Endometrial microvascular endothelial cells (primary cell): ENCODE measurements around the gene PRKG1. TPM values are rescaled to one million over a fixed set of nuclear protein-coding genes. Genes with fewer than 3 reads are reported as not detected.
"Not testable (repeated sequence)": the region's sequence is repeated elsewhere in the genome, so short reads cannot be mapped to it uniquely, and the experiment has no call there.

Experiments used
- in situ Hi-C: cut with HindIII; loops from 2 replicates; pipeline ENCODE4 v1.10.0; 2017; ENCODE audit warnings: low sequenced_read_pairs, low pct_unique_long_range_greater_than_20kb; ENCODE audit errors: inconsistent ontology term
- total RNA-seq: library from RNA; depleted of rRNA; stranded (reverse); fragments of >200 nt; gene quantifications from one replicate; pipeline ENCODE4 v1.2.3, GENCODE V29; 2015; ENCODE audit errors: inconsistent ontology term

PRKG1 gene
- total RNA-seq, 1 donor from 2014 or later: not detected

- in situ Hi-C loops: no loop called here
Observed at GRCh38 chr10:51709324-51709972, 635.2 kb downstream of the PRKG1 start.

DNA sequence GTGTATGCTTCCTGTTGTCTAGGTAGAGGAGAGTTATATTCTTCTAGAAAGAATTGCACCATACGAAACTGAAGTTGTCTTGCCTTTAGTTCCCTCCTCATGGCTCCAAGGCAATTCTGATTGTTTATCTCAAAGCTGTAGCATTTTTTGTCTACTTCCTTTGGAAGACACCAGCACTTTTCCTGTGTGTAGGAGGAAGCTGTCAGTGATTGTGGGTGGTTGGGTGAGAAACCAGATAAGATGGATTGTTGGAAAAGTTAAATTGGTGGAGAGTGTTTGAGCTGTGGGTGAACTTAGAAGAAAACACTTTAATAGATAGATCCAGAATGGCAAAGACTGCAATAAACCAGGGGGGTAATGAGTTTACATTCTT lies 637.2 kb downstream of the PRKG1 start:
- in situ Hi-C loops: no loop called here

- in situ Hi-C loops: no loop called here
Observed at GRCh38 chr10:51716981-51717380, 642.7 kb downstream of the PRKG1 start.

GRCh38 chr10:51718804-51719291 lies 644.6 kb downstream of the PRKG1 start:
- in situ Hi-C loops: no loop called here

- in situ Hi-C loops: no loop called here
Observed at GRCh38 chr10:51724038-51724437, 649.8 kb downstream of the PRKG1 start.

DNA sequence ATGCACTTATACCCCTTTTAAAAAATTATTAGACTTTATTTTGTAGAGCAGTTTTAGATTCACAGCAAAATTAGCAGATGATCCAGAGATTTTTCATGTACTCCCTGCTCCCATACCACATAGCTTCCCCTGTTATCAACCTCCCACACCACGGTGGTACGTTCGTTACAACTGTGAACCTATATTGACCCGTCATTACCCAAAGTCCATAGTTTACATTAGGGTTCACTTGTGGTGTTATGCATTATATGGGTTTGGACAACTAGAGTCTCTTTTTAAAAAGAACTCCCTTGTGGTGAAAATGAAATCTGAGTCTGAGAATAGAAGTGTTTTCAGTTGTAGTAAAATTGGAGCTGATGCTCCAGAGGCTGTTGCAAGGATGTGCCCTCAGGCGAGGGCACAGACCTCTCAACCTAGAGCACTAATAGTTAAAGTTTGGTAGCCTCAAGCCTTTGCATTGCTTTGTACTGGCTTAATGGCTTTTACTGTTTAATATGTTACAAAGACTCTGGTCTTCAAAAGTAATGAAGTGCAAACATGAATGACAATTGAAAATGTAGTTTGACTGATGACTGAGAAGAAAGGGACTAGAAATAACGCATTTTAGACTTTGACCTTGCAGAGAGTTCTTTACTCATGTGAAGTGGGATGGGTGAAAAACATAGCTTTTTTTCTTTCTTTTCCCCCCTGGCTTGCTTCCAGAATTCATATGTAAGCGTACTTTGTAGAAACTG lies 655.7 kb downstream of the PRKG1 start:
- in situ Hi-C loops: no loop called here

DNA sequence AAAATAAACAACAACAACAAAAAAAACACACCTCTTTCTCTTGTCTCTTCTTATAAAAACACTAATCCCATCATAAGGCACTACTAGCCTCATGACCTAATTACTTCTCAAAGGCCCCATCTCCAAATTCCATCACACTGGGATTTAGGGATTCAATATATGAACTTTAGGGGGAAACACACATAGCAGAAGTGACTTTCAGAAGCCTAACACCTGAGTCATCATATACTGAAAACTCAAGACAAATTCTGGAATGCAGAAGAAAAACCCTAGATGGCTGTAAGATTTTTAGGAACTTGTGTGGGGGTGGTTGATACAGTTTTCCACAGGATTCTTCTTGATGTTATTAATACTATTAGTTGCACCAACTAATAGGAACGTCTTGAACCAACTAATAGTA lies 658.8 kb downstream of the PRKG1 start:
- in situ Hi-C loops: no loop called here

DNA sequence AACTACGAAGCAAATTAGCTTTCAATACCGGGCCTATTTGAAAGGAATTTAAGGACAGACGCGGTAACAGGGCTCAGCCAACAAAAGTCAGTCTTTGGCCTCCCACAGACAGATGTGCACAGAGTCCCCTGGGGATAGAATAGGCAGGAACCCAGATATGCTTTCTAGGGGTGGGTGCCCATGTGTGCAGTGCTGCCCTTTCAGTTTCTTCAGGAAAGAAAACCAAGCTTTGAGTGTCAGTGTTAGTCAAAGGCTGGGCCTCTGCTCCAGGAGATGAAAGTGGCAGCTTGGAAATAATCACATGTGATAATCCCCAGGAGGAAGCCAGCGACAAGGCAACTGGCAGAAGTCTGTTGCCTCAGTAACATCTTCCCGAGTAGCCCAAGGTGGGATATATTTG lies 668.9 kb downstream of the PRKG1 start:
- in situ Hi-C loops: no loop called here

GRCh38 chr10:51744235-51745000 lies 670.1 kb downstream of the PRKG1 start:
- in situ Hi-C loops: no loop called here

DNA sequence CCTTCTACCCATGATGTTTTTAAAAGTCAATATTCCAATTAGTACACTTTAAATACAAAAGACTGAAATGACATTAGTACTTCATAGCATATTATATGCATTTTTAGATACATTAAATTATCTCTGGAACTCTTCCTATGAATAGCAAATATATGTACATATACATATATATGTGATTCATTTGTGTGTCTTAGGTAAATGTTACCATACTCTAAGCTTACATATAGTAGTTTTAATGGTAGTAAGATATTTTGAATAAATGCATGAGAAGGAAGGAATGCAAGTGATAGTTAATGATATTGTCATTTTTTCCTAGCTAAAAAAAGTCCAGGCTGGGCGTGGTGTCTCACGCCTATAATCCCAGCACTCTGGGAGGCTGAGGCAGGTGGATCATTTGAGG lies 671.1 kb downstream of the PRKG1 start:
- in situ Hi-C loops: no loop called here

DNA sequence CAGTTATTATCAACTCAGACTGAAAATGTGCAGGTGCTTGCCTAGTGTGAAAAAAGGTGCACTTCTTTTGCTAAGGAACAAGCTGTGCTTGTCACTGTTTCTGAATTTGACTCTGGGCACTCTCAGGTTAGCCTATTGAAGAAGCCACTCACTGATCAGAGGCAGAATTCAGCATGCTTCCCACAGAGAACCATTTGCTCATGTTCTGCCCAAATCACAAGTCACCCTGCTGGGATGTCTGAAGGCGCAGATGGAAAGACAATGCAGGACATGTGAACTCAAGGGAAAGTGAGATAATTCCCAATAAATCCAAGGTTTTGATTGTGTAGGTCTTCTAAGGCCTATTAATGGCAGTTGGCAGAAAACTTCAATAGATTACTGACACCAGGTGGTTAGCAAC lies 672.9 kb downstream of the PRKG1 start:
- in situ Hi-C loops: no loop called here

GRCh38 chr10:51748959-51749358 lies 674.7 kb downstream of the PRKG1 start:
- in situ Hi-C loops: no loop called here

GRCh38 chr10:51758366-51758765 lies 684.1 kb downstream of the PRKG1 start:
- in situ Hi-C loops: no loop called here

DNA sequence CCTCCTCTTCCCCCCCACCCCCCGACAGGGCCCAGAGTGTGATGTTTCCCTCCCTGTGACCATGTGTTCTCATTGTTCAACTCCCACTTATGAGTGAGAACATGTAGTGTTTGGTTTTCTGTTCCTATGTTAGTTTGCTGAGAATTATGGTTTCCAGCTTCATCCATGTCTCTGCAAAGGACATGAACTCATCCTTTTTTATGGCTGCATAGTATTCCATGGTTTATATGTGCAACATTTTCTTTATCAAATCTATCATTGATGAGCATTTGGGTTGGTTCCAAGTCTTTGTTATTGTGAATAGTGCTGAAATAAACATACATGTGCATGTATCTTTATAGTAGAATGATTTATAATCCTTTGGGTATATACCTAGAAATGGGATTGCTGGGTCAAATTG lies 684.6 kb downstream of the PRKG1 start:
- in situ Hi-C loops: not testable (repeated sequence)

DNA sequence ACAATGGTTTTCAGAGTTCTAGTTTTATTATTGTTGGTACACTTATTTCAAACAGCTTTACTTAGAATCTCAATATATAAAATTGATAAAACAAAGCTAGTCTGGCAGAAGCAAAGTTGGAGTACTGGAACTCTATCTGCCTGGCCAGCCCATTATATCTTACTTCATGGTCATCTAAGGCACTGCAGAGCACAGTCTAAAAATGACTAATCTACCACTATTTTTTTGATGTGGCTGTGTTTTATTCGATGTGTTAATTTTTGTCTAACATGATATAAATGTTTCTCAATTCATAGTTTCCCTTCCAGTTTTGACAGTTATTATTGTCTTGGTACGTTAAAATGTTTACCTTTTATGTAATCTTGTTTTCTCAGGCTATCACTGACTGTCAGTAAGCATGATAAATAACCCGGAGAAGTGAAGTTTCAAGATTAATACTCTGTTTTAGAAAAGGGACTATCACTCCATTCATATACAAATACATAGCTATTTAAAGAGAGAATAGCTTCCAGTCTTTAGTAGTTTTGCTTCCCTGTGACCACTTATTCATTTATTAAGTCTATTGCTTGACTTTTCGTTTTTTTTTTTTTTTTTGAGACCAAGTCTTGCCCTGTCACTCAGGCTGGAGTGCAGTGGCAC lies 685.7 kb downstream of the PRKG1 start:
- in situ Hi-C loops: no loop called here

DNA sequence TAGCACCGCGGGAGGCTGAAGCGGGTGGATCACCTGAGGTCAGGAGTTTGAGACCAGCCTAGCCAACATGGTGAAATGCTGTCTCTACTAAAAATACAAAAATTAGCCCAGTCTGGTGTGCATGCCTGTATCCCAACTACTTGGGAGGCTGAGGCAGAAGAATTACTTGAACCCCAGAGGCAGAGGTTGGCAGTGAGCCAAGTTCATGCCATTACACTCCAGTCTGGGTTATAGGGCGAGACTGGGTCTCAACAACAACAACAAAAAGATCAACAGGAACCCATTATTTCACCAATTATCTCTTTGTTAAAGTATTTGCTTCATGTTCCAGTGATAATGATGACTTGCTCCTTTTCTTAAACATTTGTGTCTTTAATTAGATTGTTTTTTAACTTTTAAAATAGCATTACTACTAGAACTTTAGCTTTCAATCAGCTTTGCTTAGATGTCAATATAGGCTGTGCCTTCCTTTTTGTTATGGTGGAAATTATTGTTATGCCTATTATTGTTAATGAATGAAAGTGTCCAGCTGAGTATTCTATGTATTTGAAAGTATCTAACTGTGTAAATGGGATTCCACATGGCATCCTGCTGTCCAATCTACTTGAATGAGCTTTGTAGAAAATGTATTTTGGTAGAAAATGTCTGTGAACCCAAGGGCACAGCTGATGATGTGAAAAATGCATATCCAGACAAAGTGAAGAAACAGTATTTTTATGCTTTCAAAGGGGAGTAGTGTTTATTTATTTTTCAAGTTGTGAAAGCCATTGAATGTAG lies 686.8 kb downstream of the PRKG1 start:
- in situ Hi-C loops: no loop called here

DNA sequence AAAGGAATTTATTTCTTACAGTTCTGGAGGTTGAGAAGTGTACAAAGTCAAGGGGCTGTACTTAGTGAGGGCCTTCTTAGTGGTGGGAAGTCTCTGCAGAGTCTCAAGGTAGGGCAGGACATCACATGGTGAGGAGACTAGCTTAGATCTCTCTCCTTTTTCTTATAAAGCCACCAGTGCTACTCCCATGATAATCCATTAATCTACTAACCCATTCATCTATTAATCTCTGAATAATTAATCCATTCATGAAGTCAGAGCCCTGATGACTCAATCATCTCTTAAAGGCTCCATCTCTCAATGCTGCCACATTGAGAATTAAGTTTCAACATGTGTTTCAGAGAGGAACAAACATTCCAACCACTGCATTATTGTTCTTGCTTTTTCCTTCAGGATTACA lies 689.5 kb downstream of the PRKG1 start:
- in situ Hi-C loops: no loop called here

- in situ Hi-C loops: no loop called here
Observed at GRCh38 chr10:51765284-51765971, 691.1 kb downstream of the PRKG1 start.
